ENCODE data around the gene WDFY3. TPM values are rescaled to one million over a fixed set of nuclear protein-coding genes. Genes with fewer than 3 reads are reported as not detected.
"Not testable (repeated sequence)": the region's sequence is repeated elsewhere in the genome, so short reads cannot be mapped to it uniquely, and the experiment has no call there.

WDFY3 gene
- total and polyA plus RNA-seq, 4 donors: 7.5 to 229 (median 75.8) TPM

GRCh38 chr4:84685105-84685504, 281.4 kb downstream of the WDFY3 start:
- DNase-seq: no peak
- Histone ChIP-seq H3K27me3 (ENCODE audit: control insufficient read depth in 3 of 3, insufficient read depth in 3 of 3, low read length in 2 of 3) (no peaks in the 10 kb centered on the region), H3K9ac (ENCODE audit: insufficient read depth in 1 of 2, low read length in 2 of 2) (no peak overlapping the region), H3K4me1 (ENCODE audit: control insufficient read depth in 5 of 5, insufficient read depth in 5 of 5, low read length in 5 of 5) (peaks cover 0 to 12% (median 7%) of the 10 kb centered on the region in 5 donors), H3K9me3 (ENCODE audit: control insufficient read depth in 4 of 4, insufficient read depth in 3 of 4, low read length in 3 of 4) (peaks cover 0 to 2% (median 0%) of the 10 kb centered on the region in 4 donors), H3K36me3 (ENCODE audit: control insufficient read depth in 4 of 4, insufficient read depth in 4 of 4, low read length in 4 of 4) (peaks cover 6 to 57% (median 19%) of the 10 kb centered on the region in 4 donors), H3K27ac (ENCODE audit: low read depth in 1 of 2, low read length in 1 of 2) (no peak overlapping the region), H3K4me3 (no peak overlapping the region)
- 90 to 100% methylated on average over 1 of the region's 1 CpG for WGBS, 2 donors
- ATAC-seq (ENCODE audit: insufficient read depth, low FRiP score): no peak
- no peak for TF ChIP-seq CTCF (IDR thresholded peaks at IDR 0.05; ENCODE audit: control extremely low read depth, extremely low read depth)

GRCh38 chr4:84684361-84684760, 282.1 kb downstream of the WDFY3 start:
- no peak for DNase-seq
- peaks cover 0 to 2% (median 0%) of the 10 kb centered on the region in 4 donors for H3K9me3 ChIP-seq (ENCODE audit: control insufficient read depth in 4 of 4, insufficient read depth in 3 of 4, low read length in 3 of 4)
- WGBS, 2 donors: 77 to 88% methylated on average over 3 of the region's 3 CpGs
- H3K4me3 ChIP-seq: no peak overlapping the region
- peaks cover 0 to 12% (median 7%) of the 10 kb centered on the region in 5 donors for H3K4me1 ChIP-seq (ENCODE audit: control insufficient read depth in 5 of 5, insufficient read depth in 5 of 5, low read length in 5 of 5)
- H3K27me3 ChIP-seq (ENCODE audit: control insufficient read depth in 3 of 3, insufficient read depth in 3 of 3, low read length in 2 of 3): no peaks in the 10 kb centered on the region
- ATAC-seq (ENCODE audit: insufficient read depth, low FRiP score): no peak
- no peak for TF ChIP-seq CTCF (IDR thresholded peaks at IDR 0.05; ENCODE audit: control extremely low read depth, extremely low read depth)
- no peak overlapping the region for H3K27ac ChIP-seq (ENCODE audit: low read depth in 1 of 2, low read length in 1 of 2)
- no peak overlapping the region for H3K9ac ChIP-seq (ENCODE audit: insufficient read depth in 1 of 2, low read length in 2 of 2)
- peaks cover 7 to 57% (median 20%) of the 10 kb centered on the region in 4 donors for H3K36me3 ChIP-seq (ENCODE audit: control insufficient read depth in 4 of 4, insufficient read depth in 4 of 4, low read length in 4 of 4)

- Histone ChIP-seq H3K9me3 (ENCODE audit: control insufficient read depth in 4 of 4, insufficient read depth in 3 of 4, low read length in 3 of 4) (peaks cover 0 to 2% (median 0%) of the 10 kb centered on the region in 4 donors), H3K4me3 (no peak overlapping the region), H3K27me3 (ENCODE audit: control insufficient read depth in 3 of 3, insufficient read depth in 3 of 3, low read length in 2 of 3) (no peaks in the 10 kb centered on the region), H3K27ac (ENCODE audit: low read depth in 1 of 2, low read length in 1 of 2) (peak overlapping the region in 1 of 2 donors; percentile 11), H3K4me1 (ENCODE audit: control insufficient read depth in 5 of 5, insufficient read depth in 5 of 5, low read length in 5 of 5) (peaks cover 0 to 12% (median 6%) of the 10 kb centered on the region in 5 donors), H3K9ac (ENCODE audit: insufficient read depth in 1 of 2, low read length in 2 of 2) (no peak overlapping the region), H3K36me3 (ENCODE audit: control insufficient read depth in 4 of 4, insufficient read depth in 4 of 4, low read length in 4 of 4) (peaks cover 14 to 56% (median 28%) of the 10 kb centered on the region in 4 donors)
- no peak for TF ChIP-seq CTCF (IDR thresholded peaks at IDR 0.05; ENCODE audit: control extremely low read depth, extremely low read depth)
- no peak for ATAC-seq (ENCODE audit: insufficient read depth, low FRiP score)
- WGBS, 2 donors: 68 to 79% methylated on average over 7 of the region's 7 CpGs
- no peak for DNase-seq
These were observed 283.2 kb downstream of the WDFY3 start for GRCh38 chr4:84683064-84683850.

GRCh38 chr4:84682661-84683060, 283.8 kb downstream of the WDFY3 start:
- peaks cover 16 to 54% (median 28%) of the 10 kb centered on the region in 4 donors for H3K36me3 ChIP-seq (ENCODE audit: control insufficient read depth in 4 of 4, insufficient read depth in 4 of 4, low read length in 4 of 4)
- not testable (repeated sequence) for DNase-seq; H3K27ac ChIP-seq (ENCODE audit: low read depth in 1 of 2, low read length in 1 of 2); H3K9me3 ChIP-seq (ENCODE audit: control insufficient read depth in 4 of 4, insufficient read depth in 3 of 4, low read length in 3 of 4); H3K9ac ChIP-seq (ENCODE audit: insufficient read depth in 1 of 2, low read length in 2 of 2); H3K27me3 ChIP-seq (ENCODE audit: control insufficient read depth in 3 of 3, insufficient read depth in 3 of 3, low read length in 2 of 3); H3K4me3 ChIP-seq; ATAC-seq (ENCODE audit: insufficient read depth, low FRiP score)
- WGBS, 2 donors: 81 to 92% methylated on average over 4 of the region's 4 CpGs
- peaks cover 0 to 12% (median 4%) of the 10 kb centered on the region in 5 donors for H3K4me1 ChIP-seq (ENCODE audit: control insufficient read depth in 5 of 5, insufficient read depth in 5 of 5, low read length in 5 of 5)
